ENCODE results near the gene DDR2.

DDR2 gene

DNA sequence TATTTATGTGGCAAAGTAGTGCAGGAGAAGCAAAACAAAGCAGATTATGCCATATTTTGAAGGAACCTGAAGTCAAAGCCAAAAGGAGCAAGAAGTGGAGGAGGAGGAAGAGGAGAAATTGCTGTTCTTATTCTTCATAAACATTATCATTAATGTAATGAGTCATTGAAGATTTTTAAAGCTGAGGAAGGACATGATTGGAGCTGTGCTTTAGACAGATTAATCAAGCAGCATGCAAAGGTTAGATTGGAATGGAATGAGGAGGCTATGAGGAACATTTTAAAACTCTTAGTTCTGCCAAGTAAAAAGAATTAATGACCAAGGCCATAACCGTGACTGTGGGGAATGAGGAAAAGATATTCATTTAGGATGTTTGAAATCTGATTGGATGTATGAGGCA, 125.2 kb downstream of the DDR2 start:
- DNase-seq (no peak), ATAC-seq (ENCODE audit: insufficient read depth, low read depth) (no peak)
- H3K27ac ChIP-seq (ENCODE audit: low read length), result no peak overlapping the region
- H3K4me1 ChIP-seq (ENCODE audit: insufficient read depth, low read length), result no peaks in the 10 kb centered on the region
- H3K4me3 ChIP-seq (ENCODE audit: low read depth in 1 of 2, low read length in 2 of 2), result no peak overlapping the region
- no peaks in the 10 kb centered on the region for H3K27me3 ChIP-seq (ENCODE audit: insufficient read depth, low read length, poor library complexity)
- no peaks in the 10 kb centered on the region for H4K20me1 ChIP-seq (ENCODE audit: insufficient read depth, low read length)
- H3K4me2 ChIP-seq (ENCODE audit: insufficient read depth, low read length), result no peak overlapping the region
- H3K9ac ChIP-seq (ENCODE audit: low read depth, low read length), result no peak overlapping the region
- TF ChIP-seq, protein P1, sequence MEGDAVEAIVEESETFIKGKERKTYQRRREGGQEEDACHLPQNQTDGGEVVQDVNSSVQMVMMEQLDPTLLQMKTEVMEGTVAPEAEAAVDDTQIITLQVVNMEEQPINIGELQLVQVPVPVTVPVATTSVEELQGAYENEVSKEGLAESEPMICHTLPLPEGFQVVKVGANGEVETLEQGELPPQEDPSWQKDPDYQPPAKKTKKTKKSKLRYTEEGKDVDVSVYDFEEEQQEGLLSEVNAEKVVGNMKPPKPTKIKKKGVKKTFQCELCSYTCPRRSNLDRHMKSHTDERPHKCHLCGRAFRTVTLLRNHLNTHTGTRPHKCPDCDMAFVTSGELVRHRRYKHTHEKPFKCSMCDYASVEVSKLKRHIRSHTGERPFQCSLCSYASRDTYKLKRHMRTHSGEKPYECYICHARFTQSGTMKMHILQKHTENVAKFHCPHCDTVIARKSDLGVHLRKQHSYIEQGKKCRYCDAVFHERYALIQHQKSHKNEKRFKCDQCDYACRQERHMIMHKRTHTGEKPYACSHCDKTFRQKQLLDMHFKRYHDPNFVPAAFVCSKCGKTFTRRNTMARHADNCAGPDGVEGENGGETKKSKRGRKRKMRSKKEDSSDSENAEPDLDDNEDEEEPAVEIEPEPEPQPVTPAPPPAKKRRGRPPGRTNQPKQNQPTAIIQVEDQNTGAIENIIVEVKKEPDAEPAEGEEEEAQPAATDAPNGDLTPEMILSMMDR (IDR thresholded peaks at IDR 0.05; ENCODE audit: borderline replicate concordance, extremely low read depth, low read length, poor library complexity, severe bottlenecking), result no peak
- no peak for TF ChIP-seq EZH2 (IDR thresholded peaks at IDR 0.05; ENCODE audit: borderline replicate concordance, low read depth, low read length, severe bottlenecking)
- no peaks in the 10 kb centered on the region for H3K36me3 ChIP-seq (ENCODE audit: insufficient read depth, low read length)
- H3K9me3 ChIP-seq (ENCODE audit: insufficient read depth, low read length, severe bottlenecking), result no peaks in the 10 kb centered on the region
- H2AFZ ChIP-seq (ENCODE audit: low read depth, low read length), result no peak overlapping the region
- H3K79me2 ChIP-seq (ENCODE audit: insufficient read depth, low read length), result no peaks in the 10 kb centered on the region

DNA sequence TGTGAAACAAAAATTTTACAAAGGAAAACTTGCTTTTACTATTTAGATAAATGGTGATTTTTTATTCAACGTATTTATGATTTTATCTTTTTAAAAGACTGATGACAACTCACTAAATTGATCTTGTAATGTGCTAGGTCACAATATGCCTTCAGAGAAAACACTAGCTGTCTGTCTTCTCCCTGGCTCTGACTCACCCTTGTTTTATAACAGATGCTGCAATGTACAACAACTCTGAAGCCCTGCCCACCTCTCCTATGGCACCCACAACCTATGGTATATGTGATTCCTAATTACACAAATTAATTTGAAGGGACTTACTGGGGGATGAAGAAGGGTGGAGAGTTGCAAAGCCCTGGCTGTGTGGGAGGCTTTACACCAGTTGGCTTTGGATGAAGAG, 133.5 kb downstream of the DDR2 start:
- TF ChIP-seq EZH2 (IDR thresholded peaks at IDR 0.05; ENCODE audit: borderline replicate concordance, low read depth, low read length, severe bottlenecking), result no peak
- TF ChIP-seq, protein P1 (IDR thresholded peaks at IDR 0.05; ENCODE audit: borderline replicate concordance, extremely low read depth, low read length, poor library complexity, severe bottlenecking), result no peak

DNA sequence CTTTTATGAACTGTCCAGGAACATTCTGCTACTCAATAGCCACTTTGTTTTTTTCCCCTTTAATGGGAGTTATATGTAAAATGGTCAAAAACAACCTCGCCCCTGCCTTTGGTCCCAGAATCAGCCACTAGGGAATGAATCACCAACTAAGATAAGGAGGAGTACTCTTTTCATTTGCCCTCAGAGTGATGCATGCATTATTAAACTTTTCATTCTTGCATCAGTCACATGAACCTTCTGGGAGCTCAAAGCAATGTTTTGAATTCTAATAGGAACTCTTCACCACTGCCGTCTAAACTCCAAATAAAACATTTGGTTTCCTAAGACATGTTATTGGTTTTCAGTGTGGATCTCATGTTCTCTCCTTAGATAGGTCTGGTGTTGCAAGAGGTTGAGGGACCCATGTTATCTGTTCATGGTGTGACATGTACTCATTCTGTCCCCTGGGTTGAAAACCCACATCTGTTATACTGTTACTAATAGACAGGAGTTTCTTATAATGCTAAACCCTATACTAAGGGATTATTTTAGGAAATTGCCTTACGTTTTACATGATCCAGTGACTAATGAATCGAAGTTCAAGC, 140.4 kb downstream of the DDR2 start:
- no peak for ATAC-seq (ENCODE audit: insufficient read depth, low read depth)
- no peak for DNase-seq
- Histone ChIP-seq H3K4me1 (ENCODE audit: insufficient read depth, low read length) (no peaks in the 10 kb centered on the region), H4K20me1 (ENCODE audit: insufficient read depth, low read length) (no peaks in the 10 kb centered on the region), H3K27ac (ENCODE audit: low read length) (no peak overlapping the region), H3K9ac (ENCODE audit: low read depth, low read length) (no peak overlapping the region), H3K36me3 (ENCODE audit: insufficient read depth, low read length) (no peaks in the 10 kb centered on the region), H3K4me3 (ENCODE audit: low read depth in 1 of 2, low read length in 2 of 2) (no peak overlapping the region), H3K27me3 (ENCODE audit: insufficient read depth, low read length, poor library complexity) (peaks cover 7% of the 10 kb centered on the region), H3K79me2 (ENCODE audit: insufficient read depth, low read length) (no peaks in the 10 kb centered on the region), H2AFZ (ENCODE audit: low read depth, low read length) (no peak overlapping the region), H3K4me2 (ENCODE audit: insufficient read depth, low read length) (no peak overlapping the region), H3K9me3 (ENCODE audit: insufficient read depth, low read length, severe bottlenecking) (no peaks in the 10 kb centered on the region)
- TF ChIP-seq EZH2 (IDR thresholded peaks at IDR 0.05; ENCODE audit: borderline replicate concordance, low read depth, low read length, severe bottlenecking), result no peak
- TF ChIP-seq, protein P1 (IDR thresholded peaks at IDR 0.05; ENCODE audit: borderline replicate concordance, extremely low read depth, low read length, poor library complexity, severe bottlenecking), result no peak

More for the DNA sequence above, 133.5 kb downstream of the DDR2 start:
- no peaks in the 10 kb centered on the region for H3K4me1 ChIP-seq (ENCODE audit: insufficient read depth, low read length)
- H2AFZ ChIP-seq (ENCODE audit: low read depth, low read length), result no peak overlapping the region
- DNase-seq (no peak), ATAC-seq (ENCODE audit: insufficient read depth, low read depth) (no peak)
- peaks cover 3% of the 10 kb centered on the region for H3K27me3 ChIP-seq (ENCODE audit: insufficient read depth, low read length, poor library complexity)
- no peaks in the 10 kb centered on the region for H3K79me2 ChIP-seq (ENCODE audit: insufficient read depth, low read length)
- no peak overlapping the region for H3K27ac ChIP-seq (ENCODE audit: low read length)
- H3K9me3 ChIP-seq (ENCODE audit: insufficient read depth, low read length, severe bottlenecking), result no peaks in the 10 kb centered on the region
- H3K36me3 ChIP-seq (ENCODE audit: insufficient read depth, low read length), result no peaks in the 10 kb centered on the region
- no peak overlapping the region for H3K9ac ChIP-seq (ENCODE audit: low read depth, low read length)
- H4K20me1 ChIP-seq (ENCODE audit: insufficient read depth, low read length), result no peaks in the 10 kb centered on the region
- H3K4me3 ChIP-seq (ENCODE audit: low read depth in 1 of 2, low read length in 2 of 2), result no peak overlapping the region
- no peak overlapping the region for H3K4me2 ChIP-seq (ENCODE audit: insufficient read depth, low read length)

Measured in DND-41 (cell line).